HG02870 (cell line): ENCODE measurements around the gene BMPR1A.
"Not testable (repeated sequence)": the region's sequence is repeated elsewhere in the genome, so short reads cannot be mapped to it uniquely, and the experiment has no call there.

Experiments
- ATAC-seq: cut with Tn5 transposase; IDR thresholded peaks from one replicate; pipeline ENCODE4 v1.9.1; 2021; ENCODE audit warnings: mild to moderate bottlenecking, moderate library complexity; ENCODE audit not compliant: unreplicated experiment

BMPR1A gene

DNA sequence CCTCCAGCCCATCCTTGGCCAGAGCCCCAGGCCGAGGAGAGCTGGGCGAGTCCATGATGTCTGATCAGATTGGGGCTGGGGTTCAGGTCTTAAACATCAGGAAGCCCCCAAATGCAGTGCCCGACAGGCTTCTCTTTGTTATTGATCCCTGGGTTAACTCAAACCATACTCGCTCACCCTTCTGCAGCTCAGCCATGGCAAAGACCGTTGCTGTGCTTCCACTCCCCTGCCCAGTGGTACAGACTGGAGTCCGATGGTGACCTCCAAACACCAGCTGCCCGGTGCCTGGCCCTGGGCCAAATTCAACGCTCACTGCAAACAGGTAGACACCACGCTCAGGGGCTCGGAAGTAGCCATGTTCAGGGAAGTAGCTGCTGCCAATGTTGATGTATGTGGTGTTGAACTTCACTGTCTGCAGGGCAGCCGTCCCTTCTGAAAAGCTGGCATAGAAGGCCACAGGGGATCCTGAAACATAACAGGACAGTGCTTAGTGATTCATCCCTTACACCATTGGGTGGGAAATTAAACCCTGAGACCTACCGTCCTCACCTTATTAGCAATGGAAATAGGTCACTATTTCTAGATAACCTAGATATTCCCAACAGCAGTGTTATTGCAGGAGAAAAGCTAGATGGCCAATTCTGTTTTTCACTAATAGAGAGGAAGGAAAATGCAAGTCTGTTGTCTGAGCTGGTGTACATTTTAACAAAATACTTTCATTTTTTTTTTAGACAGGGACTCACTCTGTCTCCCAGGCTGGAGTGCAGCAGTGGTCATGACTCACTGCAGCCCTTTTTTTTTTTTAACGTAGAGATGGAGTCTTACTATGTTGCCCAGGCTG is 180.5 kb downstream of the BMPR1A start:
- no peak for ATAC-seq

DNA sequence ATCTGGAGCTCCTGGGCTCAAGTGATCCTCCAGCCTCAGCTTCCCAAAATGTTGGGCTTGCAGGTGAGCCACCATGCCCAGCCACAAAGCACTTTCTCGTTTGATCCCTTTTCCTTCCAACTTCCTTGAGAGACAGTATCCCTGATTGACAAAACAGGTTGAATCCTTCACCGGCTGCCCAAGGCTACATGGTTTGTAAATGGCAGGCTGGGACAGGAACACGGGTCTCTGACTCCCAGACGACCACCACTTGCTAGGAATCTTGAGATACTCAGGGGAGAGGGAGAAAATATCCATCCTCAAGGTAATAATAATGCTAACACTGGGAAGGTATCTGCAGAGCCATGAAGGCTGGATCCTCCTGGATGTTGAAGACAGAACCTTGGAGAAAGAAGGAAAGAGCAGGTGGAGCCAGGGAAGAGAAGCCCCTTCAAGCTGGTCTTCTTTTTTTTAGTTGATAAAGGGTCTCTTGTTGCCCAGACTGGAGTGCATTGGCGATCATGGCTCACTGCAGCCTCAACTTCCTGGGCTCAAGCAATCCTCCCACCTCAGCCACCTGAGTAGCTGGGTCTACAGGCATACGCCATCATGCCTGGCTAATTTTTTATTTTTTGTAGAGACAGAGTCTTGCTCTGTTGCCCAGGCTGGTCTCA is 181.2 kb downstream of the BMPR1A start:
- no peak for ATAC-seq

DNA sequence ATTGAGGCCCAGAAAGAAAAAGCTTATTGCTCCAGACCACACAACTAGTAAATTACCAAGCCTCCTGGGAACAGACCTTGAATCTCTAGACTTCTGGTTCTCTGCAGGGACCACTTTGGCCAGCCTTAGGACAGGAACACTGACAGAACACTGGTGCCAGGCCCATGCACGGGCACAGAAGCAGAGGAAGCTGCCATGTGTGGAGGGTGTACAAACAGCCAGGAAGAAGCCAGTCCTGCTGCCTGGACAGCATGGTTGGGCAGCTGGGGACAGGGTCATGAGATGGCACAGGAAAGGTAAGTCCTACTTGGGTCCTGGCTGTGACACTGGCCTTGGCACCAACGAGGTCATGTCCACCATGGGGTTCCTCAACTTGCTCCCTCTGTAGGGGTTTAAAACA is 181.8 kb downstream of the BMPR1A start:
- no peak for ATAC-seq

DNA sequence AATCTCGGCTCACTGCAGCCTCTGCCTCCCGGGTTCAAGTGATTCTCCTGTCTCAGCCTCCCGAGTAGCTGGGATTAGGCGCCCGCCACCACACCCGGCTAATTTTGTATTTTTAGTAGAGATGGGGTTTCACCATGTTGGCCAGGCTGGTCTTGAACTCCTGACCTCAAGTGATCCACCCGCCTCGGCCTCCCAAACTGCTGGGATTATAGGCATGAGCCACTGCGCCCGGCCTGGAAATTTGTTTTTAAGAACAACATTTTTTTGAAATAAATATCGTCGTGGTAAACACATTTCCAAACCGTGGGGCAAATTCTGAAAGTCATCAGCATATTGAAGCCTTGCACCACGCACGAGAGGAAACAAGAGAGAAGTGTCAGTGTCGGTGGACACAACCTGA is 183.7 kb downstream of the BMPR1A start:
- ATAC-seq = not testable (repeated sequence)

DNA sequence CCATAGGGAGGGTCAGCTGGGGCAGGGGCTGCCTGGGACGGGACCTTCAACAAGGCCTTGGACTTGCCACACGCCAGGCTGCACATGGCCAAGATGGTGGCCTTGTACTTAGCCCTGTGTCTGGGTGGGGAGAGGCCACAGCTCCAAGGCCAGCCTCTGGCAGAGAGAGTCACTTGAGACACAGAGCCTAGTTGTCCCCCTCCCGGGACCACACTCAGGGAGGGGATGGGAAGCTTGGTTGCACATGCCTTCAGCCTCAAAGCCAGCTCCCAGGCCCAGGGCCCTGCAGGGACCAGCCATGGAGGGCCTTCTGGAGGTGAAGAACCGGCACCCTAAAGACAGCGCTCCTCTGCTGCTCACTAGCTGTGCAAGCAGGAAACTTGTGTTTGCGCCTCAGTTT is 184.3 kb downstream of the BMPR1A start:
- ATAC-seq = no peak

DNA sequence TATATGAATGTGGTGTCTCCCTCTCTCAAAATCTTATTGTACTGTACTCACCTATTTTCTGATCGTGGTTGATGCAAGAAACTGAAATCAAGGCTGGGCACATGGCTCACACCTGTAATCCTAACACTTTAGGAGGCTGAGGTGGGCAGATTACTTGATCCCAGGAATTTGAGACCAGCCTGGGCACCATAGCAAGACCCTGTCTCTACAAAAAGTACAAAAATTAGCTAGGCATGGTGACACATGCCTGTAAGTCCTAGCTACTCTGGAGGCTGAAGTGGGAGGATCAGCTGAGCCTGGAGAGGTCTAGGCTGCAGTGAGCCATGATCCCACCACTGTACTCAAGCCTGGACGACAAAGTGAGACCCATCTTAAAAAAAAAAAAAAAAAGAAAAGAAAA is 185.0 kb downstream of the BMPR1A start:
- ATAC-seq = no peak

DNA sequence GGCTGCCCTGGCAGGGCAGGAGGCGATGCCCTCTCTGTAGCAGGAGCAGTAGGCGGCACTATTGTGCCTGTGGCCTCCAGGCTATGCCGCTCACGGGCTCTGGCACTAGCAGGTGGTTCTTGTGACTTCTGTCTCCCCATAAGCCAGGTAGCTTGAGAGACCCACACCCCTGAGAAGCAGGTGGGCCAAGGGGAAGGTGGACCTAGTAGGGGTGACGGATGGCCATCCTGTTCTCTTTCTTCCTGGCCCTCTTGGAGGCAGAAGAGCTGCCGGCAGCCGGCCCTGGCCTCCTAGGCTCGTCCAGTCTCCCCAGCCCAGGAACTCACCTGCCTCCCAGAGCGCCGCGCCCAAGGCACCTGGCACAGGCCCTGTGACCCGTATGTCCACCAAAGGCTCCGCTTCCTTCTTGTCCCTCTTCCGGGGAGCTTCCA is 185.6 kb downstream of the BMPR1A start:
- ATAC-seq = no peak

DNA sequence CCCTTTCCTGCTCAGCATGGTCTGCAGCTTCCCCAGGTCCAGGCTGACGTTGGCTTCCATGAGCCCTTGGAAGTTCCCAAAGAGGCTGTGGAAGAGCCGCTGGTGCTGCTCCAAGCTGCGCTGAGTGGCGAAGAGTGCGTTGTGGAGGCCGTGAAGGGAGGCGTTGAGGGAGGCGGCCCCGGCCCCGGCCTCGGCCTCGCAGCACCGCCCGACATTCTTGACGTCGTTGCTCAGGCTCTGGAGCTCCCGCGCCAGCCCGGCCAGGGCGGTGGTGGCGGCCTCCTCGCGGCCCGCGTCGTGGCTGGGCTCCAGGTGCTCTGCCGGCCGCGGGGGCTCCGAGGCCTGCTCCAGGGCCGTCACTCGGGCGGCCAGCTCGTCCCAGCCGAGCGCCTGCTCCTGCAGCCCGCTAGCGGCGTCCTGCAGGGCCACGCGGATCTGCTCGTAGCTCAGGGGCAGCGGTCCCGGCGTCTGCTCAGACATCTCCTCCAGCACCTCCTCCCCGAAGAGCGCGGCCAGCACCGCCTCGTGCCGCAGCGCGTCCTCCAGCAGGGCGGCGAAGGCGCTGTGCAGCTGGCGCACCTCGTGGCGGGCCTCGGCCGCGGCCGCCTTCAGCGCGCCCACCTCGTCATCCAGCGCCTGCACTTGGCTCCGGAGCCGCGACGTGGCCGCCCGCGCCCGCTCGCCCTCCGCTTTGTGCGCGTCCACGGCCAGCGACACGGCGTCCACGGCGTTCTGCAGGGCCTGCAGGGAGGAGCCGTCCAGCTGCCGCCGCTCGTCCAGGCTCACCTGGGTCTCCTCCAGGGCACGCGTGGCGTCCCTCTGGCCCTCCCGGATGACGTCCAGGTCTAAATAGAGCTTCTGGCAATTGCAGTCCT is 186.3 kb downstream of the BMPR1A start:
- no peak for ATAC-seq

DNA sequence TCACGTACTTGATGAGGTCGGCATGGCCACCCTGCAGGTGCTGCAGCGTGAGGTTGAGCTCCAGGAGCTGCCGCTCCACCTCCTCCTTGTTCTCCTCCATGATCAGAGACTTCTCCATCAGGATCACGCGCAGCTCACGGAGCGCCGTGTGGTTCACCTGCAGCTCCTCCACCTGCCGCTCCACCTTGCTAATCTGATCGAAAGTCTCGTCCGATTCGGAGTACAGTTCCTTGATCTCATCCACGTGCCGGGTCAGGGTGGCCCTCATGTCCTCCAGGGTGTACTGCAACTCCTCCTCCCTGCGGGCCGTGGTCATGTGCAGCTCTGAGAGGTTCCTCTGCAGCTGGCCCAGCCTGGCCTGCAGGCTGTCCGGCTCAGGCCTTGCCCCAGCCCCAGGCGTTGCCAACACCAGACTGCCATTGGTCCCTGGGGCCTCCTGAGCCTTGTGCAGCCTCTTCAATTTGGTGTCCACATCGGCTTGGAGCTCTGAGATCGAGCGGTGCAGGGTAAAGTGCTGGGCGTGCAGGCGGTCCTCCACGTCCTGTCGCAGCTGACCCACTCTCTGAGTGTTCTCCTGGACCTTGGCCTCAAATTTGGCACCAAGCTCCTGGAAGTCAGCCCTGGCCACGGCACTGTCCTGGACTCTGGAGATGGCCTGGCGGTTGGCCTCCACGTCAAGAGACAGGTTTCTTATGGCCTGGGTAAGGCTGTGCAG is 187.1 kb downstream of the BMPR1A start:
- ATAC-seq = no peak

DNA sequence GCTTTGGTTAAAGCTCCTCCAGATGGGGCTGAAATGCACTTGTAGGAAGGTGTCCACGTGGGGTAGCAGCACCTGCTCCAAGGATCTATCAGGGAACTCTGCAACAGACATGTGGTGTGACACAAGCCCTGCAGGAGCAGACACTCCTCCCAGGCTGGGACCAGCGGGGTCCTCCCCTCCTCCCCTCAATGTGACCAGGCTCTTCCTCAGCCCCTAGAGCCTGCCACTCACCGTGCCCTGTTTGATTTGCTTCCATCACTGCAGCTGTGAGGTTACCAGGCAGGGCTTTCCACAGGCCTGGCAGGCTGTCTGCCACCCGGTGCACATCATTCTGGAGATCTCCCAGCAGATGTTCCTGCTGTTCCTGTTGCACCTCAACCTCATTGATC is 187.6 kb downstream of the BMPR1A start:
- no peak for ATAC-seq

DNA sequence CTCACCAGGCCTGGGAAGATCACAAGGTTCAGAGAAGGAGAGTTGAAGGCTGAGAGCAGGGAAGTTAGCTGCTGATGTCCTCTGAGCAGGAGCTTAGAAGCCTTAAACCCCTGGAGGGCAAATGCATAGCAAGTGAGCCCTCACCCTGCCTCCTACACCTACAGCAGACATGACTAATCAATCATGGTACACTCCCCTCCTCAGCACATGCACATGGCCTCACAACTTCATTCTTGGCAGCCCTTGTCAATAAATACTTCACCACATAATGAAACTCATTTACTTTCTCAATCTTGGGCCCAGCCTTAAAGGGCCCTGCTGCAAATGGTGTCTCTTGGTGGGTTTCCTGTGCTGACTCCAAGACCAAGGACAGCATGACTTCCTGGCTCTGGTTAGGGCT is 188.1 kb downstream of the BMPR1A start:
- ATAC-seq = no peak

DNA sequence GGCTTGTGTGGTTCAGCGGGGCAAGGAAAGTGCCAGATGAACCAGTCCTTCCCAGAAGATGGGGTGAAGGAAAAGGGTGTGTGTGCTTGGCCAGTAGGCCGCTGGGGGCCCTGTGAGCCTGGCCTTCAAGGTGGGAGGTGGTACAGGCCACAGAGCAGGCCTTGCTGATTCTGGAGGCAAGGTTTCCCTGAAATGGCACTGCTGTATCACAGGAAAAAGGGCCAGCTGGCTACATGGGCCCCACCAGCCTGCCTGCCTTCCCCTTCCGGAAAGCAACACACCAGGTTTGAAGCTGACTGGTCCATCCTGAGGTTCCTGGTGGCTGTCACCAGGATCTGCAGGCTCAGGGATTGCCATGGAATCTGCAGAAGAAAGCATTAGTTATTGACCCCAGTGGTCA is 188.5 kb downstream of the BMPR1A start:
- ATAC-seq = no peak

DNA sequence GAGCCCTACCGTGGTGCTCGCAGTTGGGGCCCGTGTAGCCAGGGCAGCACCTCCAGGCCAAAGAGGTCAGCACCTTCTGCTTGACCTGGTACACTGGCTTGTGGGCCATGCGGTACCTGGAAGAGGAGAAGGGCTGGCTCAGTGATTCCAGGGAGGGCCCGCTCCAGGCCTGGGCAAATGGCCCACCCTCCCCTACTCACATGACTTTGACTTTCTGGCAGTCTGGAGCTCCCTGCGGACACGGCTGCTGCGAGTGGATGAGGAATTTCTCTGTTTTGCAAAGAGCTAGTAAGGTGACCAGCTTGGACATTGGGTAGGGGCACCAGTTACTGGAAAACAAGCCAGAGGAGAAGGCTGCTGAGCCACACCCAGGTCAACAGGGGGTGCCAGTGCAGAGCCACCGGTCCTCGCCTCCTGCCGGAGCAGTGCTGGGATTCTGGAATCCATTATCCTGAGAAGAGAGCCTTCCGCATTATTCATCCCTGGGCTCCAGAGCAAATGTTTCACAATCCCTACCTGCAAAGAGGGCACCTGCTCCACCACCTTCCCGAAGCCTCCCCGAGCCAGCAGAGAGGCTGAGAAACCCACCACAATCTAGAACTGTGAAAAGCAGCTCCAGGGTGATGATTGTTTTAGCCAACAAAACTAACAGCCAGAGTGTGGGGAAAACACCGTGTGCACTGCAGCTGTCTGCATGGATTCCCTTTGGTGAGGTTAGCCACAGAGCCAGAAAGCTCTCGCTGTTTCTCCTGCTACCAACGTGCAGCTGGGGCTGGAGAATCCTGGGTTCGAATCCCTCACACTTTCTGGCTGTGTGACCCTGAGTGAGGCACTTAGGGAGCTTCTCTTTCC is 189.2 kb downstream of the BMPR1A start:
- no peak for ATAC-seq

DNA sequence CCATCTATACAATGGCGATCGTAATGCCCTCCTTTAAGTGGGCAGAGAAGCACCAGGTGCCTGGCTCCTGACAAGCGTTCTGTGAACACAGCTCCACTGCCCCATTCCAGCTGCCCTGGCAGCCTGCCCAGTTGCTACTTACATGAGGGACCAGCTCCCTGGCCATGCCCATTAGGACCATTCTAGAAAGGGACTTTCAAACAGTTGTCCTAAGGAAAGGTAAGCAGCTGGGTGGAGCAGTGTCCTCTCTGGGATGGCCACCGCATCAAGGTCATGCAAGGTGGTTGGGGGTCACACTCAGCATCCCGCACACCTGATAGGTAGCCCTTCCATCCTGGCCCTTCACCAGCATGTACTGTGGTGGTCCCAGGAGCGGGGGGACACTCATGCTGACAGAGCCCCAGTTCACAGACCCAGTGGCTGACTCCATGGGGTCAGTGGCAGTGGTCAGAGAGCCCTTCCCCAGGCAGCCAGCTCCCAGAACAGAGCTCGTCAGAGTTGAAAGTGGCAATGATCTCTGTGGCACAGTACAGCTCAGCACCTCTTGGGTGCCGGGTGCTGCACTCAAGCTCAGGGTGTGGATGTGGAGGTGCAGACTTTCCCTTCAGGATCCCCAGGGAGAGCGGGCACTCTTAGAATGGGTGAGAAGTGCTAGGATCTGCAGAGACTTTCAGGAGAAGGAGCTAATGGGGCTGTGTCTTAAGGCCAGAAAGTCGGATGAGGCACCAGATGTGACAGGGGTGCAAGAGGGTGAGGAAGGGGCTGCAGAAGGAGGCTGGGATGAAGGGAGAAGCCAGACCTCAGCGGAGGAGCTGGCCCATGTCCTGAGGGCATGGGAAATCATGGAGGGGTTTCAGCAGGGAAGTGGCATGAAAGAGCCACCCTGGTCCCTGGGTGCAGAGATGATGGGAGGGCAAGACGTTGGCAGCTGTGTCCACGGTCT is 190.1 kb downstream of the BMPR1A start:
- no peak for ATAC-seq

DNA sequence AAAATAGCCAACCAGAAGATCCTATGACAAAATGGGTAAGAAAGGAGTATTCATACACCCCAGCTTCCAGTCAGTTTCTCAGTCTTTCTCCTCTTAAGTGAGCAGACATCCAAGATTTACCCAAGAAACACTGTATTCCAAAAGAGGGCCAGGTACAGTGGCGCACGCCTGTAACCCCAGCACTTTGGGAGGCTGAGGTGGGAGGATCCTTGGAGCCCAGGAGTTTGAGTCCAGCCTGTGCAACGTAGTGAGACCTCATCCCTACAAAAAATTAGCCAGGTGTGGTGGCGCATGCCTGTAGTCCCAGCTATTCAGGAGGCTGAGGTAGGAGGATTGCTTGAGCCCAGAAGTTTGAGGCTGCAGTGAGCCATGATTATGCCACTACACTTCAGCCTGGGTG is 191.4 kb downstream of the BMPR1A start:
- not testable (repeated sequence) for ATAC-seq

DNA sequence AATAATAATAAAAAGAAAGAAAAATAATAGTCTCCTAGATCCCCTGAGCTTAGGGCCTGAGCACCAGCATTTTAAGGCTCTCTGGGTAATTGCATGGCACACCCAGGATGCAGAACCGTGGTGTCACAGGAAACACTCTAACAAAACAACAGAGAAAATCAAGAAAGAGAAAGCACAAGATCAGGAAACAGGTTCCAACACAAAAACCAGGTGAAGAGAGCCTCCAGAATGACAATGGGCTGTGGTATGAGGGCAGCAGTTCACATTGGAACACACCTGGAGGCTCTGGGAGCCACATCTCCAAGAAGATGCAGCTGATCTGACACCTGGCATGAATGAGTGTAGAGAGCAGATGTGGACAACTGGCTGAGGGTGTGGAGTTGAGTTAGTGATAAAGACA is 193.9 kb downstream of the BMPR1A start:
- ATAC-seq = no peak

DNA sequence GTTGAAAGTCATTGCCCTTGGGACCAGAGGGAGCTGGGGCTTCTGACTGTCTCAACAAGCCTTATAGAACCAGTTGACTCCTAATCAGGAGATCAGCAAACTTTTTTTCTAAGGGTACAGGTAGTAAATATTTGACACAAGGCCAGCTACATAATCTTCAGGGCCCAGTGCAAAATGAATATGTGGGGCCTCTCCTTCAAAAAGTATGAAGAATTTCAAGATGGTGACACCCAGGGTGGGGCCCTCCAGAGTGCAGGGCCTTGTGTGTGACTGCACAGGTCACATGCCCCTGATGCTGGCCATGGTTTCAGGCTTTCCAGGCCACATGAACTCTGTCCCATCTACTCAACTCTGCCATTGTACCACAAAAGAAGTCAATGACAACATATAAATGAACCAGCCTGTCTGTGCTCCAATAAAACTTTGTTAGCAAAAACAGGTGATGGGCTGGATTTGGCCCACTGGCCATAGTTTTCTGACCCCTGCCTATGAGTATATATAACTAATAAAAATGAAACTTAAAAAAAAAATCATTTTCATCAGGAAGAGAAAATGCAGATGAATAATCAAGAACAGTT is 194.9 kb downstream of the BMPR1A start:
- no peak for ATAC-seq

DNA sequence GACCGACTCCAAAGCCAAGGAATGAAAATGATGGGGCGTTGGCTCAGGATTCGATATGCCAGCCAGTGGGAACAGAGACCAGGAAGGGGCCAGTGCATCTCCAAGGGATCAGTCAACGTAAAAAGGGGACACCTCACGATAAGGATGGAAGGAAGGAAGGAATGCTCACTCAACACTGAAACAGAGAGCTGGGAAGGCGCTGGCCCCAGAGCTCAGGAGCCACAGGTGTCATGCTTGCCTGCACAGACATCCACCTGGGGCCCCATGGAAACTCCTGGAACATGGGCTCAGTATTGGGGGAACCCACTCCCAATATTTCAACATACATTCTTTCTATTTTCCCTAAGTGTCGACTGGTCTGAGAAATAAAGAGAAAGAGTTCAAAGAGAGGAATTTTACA is 195.7 kb downstream of the BMPR1A start:
- no peak for ATAC-seq

DNA sequence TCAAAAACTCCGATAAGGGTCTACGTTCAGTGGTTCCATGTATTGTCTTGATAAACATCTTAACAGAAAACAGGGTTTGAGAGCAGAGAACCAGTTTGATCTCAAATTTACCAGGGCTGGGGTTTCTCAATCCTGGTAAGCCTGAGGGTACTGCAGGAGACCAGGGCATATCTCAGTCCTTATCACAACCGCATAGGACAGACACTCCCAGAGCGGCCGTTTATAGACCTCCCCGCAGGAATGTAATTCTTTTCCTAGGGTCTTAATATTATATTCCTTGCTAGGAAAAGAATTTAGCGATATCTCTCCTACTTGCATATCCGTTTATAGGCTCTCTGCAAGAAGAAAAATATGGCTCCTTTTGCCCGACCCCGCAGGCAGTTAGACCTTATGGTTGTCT is 196.3 kb downstream of the BMPR1A start:
- ATAC-seq = not testable (repeated sequence)
